HL-60 (cell line): Measurements from ENCODE around the gene FRMD3.

Experiments used
- GABPA ChIP-seq: IDR thresholded peaks from 2 replicates; pipeline ENCODE4 v1.6.1; 2012; ENCODE audit warnings: low read depth
- POLR2AphosphoS5 ChIP-seq: IDR thresholded peaks from 2 replicates; pipeline ENCODE4 v1.6.1; 2012; ENCODE audit warnings: low read depth
- SPI1 ChIP-seq: IDR thresholded peaks from 2 replicates; pipeline ENCODE4 v1.6.1; 2012; ENCODE audit warnings: low read depth, mild to moderate bottlenecking, borderline replicate concordance
- TF ChIP-seq, protein P1 (sequence below): IDR thresholded peaks from one replicate; pipeline ENCODE4 v1.5.1; 2011; ENCODE audit warnings: low read length, control low read depth, inconsistent platforms; ENCODE audit not compliant: insufficient read depth
- TF ChIP-seq, protein P2 (sequence below): IDR thresholded peaks from 2 replicates; pipeline ENCODE4 v1.6.1; 2012; ENCODE audit warnings: low read depth; ENCODE audit not compliant: insufficient replicate concordance

DNA sequence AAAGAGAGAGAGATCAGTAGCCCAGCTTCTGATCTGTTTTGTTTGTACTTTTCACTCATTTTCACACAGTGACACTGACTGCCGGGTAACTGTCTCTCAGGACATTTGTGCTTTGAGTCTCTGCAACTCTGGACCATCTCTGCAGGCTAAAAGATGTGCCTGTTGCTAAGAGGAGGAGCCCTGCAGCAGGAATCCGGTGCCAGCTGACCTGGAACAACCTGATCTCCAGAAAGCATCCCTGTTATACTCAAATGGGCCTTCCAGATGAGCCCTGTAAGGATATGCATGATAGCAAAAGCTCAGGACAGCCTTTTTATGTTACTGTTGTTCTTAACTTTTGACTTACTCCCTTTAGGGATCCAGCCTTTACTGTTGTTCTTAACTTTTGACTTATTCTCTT is 304.6 kb downstream of the FRMD3 start:
- TF ChIP-seq, protein P1, sequence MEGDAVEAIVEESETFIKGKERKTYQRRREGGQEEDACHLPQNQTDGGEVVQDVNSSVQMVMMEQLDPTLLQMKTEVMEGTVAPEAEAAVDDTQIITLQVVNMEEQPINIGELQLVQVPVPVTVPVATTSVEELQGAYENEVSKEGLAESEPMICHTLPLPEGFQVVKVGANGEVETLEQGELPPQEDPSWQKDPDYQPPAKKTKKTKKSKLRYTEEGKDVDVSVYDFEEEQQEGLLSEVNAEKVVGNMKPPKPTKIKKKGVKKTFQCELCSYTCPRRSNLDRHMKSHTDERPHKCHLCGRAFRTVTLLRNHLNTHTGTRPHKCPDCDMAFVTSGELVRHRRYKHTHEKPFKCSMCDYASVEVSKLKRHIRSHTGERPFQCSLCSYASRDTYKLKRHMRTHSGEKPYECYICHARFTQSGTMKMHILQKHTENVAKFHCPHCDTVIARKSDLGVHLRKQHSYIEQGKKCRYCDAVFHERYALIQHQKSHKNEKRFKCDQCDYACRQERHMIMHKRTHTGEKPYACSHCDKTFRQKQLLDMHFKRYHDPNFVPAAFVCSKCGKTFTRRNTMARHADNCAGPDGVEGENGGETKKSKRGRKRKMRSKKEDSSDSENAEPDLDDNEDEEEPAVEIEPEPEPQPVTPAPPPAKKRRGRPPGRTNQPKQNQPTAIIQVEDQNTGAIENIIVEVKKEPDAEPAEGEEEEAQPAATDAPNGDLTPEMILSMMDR: no peak
- TF ChIP-seq POLR2AphosphoS5 (no peak), GABPA (no peak), SPI1 (no peak)
- TF ChIP-seq, protein P2, sequence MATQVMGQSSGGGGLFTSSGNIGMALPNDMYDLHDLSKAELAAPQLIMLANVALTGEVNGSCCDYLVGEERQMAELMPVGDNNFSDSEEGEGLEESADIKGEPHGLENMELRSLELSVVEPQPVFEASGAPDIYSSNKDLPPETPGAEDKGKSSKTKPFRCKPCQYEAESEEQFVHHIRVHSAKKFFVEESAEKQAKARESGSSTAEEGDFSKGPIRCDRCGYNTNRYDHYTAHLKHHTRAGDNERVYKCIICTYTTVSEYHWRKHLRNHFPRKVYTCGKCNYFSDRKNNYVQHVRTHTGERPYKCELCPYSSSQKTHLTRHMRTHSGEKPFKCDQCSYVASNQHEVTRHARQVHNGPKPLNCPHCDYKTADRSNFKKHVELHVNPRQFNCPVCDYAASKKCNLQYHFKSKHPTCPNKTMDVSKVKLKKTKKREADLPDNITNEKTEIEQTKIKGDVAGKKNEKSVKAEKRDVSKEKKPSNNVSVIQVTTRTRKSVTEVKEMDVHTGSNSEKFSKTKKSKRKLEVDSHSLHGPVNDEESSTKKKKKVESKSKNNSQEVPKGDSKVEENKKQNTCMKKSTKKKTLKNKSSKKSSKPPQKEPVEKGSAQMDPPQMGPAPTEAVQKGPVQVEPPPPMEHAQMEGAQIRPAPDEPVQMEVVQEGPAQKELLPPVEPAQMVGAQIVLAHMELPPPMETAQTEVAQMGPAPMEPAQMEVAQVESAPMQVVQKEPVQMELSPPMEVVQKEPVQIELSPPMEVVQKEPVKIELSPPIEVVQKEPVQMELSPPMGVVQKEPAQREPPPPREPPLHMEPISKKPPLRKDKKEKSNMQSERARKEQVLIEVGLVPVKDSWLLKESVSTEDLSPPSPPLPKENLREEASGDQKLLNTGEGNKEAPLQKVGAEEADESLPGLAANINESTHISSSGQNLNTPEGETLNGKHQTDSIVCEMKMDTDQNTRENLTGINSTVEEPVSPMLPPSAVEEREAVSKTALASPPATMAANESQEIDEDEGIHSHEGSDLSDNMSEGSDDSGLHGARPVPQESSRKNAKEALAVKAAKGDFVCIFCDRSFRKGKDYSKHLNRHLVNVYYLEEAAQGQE: no peak
